H4 (cell line): ENCODE data around the gene DAPK1. TPM values are rescaled to one million over a fixed set of nuclear protein-coding genes. Genes with fewer than 3 reads are reported as not detected.

Source experiments
- DNase-seq: peaks from one replicate; pipeline ENCODE4 v3.0.0-alpha.2; 2015; ENCODE audit warnings: low spot score
- total RNA-seq: library from RNA; depleted of rRNA; stranded (reverse); fragments of >200 nt; shearing (Covaris generic); gene quantifications from 2 replicates; pipeline ENCODE4 v1.2.3, GENCODE V29; 2014

Gene DAPK1
- total RNA-seq, 1 experiment from 2014 or later = 6.6 TPM

DNA sequence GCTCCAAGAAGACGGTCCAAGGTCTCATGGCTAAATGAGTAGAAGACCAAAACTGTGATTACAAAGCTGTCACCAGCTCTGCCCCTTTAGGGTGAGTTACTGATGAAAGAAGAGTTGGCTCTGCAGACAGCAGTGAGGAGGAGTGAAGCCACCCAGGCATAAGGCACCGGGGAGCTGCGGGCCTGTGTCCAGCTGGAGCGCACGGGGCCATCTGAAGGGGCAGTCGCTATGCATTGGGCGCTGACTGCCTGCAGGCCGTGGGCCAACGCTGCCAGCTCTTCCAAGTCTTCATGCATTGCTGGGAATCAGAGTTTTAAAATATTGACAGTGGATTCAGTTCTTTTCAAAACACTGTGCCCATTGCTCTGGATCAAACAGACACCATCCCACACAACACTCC, 70.3 kb downstream of the DAPK1 start:
- DNase-seq = no peak

DNA sequence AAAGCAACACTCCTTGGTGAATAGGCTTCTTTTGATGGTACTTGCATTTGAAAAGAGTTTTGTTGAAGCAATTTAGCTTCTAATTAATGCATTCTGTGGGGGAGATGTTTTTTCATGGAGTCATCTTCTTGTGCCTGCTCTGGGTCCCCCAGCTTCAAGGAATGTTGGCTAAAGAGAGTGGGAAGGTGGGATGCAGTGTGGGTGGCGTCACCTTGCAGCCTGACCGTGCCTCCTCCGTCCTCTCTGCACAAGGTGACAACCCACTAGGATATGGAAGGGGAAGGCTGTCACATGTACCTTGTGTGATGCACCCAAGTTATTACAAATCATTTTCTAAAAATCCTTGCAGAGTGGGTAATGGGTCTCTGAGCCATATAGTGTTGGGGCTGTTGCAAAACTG, 70.7 kb downstream of the DAPK1 start:
- no peak for DNase-seq

DNA sequence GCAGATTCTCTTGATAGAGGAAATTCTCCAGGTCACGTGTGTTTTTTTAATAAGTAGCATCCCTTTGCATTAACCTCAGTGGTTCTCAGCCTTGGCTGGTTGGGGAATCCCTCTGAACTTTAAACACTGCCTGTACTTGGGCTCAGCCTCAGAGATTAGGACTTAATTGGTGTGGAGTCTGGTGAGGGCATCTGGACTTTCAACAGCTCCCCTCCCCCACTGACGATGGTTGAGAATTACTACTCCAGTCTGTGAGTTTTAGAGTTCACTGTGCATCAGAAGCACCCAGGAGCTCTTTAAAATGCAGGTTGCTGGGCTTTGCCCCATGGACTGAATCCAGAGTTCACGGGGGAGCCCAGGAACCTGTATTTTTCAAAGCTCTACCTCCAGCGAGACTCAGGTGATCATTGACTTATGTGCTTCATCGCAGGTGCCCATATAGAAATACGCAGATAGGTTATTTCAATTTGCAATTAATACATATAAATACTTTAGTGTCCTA, 71.4 kb downstream of the DAPK1 start:
- DNase-seq = no peak

DNA sequence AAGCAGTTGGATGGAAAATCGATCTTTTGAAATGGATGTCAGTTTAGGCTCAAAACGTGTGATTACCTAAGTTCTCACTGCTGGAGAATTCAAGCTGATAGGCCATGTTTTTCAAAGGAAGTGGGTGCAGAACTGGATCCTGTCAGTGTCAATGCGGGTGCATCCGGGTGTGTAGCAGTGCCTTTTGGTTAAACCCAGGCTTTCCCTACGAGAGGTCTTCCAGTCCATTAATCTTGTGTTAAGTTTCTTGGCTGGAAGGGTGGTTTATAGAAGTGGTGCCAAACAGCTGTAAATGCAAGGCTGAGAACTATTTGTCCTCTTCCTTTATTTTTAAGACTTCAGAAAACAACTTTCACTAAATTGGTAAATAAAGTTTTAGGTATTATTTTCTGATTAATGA, 71.9 kb downstream of the DAPK1 start:
- no peak for DNase-seq

DNA sequence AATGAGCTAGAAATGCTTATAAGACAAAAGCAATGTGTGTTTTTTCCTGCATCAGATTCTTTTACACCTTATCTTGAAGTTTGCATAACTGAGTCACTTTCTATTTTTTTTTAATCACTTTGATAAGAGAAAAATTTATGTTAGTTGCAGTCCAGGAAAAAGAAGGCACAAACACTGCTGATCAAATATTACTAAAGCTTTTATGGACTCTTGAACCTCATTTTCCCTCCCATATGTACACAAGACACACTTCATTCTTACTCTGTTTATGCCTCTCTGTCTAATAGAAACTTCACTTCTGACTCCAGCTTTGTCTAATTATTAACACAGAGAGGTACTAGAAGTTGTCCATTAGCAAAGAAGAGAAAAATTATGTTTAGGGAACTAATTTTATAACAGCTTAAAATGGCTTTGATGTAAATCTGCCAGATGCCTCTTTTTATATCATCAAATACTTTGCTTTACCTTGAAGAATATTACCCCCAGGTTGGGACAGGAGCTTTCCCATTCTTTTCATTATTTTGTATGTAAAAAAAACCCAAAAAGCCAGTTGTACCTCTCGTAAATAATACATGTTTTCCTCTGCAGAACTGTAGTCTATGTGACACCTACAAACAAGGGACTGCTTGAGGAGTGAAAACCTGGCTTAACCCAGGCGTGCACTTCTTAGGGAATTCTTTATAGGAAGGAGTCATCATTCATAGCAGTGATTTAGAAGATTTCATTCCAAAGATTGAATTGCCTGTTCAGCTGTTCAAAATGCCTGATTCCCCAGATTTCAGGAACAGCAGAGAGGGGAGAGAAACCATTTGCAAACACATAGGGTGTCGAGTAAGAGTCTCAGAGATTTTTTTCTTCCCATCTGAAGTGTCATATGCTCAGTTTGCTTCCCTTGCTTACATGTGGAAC, 72.6 kb downstream of the DAPK1 start:
- no peak for DNase-seq

DNA sequence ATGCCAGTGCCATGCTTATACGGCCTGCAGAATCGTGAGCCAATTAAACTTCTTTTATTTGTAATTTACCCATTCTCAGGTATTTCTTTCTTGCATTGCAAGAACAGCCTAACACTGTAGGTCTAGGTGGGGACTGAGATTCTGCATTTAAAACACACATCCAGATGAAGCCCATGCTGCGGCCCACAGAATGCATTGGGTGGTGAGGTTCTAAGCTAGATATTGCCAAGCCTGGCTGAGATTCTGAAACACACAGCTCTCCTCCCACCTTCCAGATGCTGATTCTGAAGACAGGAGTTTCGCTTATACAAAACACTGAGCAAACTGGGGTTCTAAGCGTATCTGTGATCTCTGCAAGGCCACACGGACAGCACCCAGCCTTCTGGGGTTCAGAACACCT, 75.1 kb downstream of the DAPK1 start:
- no peak for DNase-seq

DNA sequence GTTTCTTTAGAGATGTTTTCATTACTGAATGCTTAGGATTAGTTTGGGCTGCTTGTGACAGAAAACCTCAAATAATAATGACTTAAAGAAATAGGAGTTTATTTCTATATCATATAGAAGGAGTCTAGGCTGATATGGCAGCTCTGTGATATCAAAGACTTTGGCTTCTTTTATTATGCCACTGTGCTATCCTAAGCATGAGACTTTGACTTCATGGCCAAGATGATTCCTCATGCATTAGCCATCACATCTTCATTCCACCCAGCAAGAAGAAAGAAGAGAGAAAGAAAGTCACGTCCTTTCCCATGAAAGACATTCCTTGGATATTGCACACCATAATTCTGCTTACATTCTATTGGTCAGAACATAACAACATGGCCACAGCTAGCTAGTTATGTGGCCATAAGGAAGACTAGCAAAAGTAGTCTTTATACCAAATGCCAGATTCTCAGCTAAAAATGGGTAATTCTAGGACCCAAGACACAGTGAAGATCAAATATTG, 76.2 kb downstream of the DAPK1 start:
- DNase-seq = no peak

DNA sequence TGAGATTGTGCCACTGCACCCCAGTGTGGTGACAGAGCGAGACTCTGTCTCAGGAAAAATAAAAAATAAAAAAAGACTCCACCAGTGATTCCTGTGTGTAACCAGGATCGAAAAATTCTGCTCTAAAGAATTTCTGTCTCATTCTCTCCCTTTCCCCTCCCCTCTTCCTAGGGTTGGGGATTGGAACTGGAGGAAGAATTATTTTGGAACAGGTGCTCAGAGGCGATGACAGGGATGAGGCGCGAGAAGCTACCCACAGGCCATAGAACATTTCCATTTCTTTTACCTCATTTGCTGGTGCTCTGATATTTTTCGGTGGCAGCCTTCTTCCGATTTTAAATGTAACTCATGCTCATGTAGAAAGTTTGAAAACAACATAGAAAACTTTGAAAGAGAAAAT, 80.1 kb downstream of the DAPK1 start:
- no peak for DNase-seq

DNA sequence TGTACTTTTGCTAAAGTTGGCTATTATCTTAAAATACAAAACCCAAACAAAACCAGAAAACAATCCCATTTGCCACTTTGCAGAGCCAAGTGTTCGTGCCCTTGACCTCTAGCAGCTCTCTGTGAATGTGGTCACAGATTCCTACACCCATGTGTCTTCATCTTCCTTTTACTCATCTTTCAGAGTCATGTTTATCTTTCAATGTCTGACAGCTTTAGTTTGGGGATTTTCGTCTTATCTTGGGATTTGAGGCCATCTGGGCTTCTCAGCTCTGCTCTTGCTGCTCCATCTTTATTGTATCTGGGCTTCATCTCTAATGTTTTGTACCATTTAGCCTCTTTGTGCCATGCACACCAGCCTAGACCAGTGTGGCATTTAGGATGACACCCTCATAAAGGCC, 81.0 kb downstream of the DAPK1 start:
- DNase-seq = no peak

DNA sequence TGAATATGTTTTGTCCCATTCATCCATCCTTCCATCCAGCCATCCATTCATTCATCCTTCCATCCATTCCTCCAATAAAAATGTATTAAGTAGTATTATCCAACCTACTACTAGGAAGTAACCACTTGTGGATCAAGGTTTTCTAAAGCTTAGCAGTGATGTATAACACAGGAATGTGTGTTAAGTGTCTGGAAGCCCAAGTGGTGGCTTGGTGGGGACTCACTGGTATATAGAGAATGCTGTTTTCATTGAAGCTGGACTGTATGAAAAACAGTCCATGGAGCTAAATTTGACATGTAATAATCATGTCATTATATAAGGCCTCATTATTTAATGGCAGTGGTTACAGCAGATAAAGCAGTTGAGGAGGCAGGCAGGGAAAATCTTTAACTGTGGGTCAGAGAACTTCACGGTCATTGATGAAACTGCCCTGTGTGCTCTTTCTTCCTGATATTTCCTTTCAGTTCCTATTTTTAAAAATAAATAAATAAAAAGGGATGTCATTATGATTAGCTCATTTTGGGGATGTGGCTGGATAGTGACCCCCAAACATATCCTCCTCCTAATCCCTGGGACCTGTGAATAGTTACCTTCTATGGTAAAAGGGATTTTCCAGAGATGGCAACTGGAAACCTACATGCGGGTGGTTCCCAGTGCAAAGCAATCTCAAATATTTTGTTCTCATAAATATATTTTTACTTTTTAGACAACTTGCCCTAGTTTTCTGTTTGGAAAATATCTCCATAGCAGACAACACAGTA, 82.3 kb downstream of the DAPK1 start:
- DNase-seq = no peak

DNA sequence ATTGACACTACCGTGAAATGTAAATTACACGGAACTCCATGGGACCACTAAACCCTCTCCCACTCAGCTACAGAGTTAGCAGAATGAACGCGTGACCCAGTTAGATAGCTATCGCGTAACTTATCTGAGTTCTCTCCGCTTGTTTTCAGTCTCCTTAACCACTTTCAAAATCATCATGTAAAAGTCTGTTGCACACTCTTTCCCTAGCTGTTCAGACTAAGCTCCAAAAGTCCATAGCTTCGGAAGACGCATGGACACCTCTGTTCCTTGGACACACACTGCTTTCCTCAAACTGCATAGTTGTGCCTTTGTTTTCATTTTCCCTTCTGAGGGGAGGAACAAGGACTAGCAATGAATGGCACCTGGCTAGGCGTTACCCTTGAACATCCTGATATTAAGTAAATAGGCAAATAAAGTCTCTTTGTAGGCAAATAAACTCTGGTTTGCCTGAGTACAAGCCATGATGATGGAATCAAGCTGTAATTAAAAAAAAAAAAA, 83.3 kb downstream of the DAPK1 start:
- DNase-seq = no peak

DNA sequence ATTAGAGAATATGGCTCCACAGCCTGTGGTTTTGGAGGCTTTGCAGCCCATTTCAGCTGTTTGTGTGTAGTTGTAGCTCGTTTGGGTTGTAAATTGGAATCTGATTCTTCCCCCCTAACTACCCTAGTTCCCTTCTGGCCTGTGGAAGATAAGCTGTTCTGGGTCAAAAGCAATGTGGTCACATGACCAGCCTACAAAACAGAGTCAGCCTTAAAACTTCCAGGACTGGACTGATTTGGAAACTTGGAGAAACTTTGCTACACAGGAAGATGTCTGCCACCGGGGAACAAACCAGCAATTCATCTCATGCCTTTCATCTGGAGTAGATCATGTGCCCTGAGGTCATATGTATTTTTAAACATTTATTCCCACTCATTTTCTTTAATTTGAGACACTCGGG, 83.8 kb downstream of the DAPK1 start:
- DNase-seq = no peak

DNA sequence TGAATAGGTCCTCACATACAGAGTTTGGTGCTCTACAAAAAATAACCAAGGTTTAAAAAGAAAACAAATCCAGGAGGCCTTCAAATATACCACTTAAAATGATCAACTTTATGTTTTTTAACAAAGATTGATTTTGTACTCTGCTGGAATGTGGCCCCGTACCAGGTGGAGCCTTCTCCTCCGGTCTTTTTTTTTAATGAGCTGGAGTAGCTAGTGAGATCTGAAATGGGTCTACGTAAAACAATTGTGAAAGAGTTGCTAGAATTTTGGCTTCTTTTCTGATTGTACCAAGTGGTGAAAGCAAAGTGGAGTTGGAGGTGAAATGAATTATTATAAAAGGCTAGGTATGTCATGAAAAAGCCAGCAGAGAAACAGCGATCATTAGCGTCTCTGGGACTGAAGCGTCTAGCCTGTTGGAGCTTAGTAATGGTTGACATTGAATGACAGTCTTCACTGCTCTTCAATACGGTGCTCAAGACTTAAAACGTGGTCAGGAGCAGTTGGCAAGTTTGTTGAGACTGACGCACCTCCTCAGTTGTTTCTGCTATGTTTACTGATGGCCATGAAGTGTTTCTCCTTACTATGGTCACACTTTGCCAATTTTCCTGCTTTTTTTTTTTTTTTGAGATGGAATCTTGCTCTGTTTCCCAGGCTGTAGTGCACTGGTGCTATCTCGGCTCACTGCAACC, 84.4 kb downstream of the DAPK1 start:
- DNase-seq = no peak

DNA sequence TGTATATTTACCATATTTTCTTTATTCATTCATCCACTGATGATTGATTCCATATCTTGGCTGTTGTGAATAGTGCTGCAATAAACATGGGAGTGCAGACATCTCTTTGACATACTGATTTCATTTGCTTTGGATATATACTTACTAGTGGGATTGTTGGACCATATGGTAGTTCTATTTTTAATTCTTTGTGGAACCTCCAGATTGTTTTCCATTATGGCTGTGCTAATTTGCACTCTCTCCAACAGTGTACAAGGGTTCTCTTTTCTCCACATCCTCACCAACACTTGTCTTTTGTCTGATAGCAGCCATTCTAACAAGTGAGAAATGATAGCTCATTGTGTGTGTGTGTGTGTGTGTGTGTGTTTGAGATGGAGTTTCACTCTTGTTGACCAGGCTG, 86.7 kb downstream of the DAPK1 start:
- DNase-seq = no peak

DNA sequence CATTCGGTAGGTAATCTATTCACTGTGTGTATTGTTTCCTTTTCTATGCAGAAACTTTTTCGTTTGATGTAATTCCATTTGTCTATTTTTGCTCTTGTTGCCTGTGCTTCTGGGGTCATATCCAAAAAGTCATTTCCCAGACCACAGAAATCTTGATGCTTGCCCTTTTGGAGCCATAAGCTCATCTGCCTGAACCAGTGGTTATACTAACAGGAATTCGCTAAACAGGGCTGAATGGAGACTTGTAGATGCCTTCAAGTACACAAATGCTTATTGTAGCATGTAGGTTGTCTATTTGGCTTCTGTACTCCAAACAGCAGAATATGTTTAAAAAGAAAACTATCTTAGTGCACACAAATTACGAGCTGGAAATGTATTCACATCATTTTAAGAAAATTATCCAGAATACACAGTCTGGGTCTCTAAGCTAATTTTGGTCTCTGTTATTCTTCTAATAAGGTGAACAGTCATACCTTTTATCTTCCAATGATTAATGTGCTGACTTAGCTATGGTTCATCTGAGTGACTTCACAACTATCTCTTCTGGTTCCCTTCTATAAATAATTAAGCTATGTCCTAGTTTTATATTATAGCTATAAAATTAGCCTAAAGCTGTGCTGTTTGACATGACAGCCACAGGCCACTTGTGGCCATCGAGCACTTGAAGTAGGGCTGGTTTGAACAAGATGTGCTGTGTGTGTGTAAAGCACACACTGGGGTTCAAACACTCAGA, 87.6 kb downstream of the DAPK1 start:
- no peak for DNase-seq

DNA sequence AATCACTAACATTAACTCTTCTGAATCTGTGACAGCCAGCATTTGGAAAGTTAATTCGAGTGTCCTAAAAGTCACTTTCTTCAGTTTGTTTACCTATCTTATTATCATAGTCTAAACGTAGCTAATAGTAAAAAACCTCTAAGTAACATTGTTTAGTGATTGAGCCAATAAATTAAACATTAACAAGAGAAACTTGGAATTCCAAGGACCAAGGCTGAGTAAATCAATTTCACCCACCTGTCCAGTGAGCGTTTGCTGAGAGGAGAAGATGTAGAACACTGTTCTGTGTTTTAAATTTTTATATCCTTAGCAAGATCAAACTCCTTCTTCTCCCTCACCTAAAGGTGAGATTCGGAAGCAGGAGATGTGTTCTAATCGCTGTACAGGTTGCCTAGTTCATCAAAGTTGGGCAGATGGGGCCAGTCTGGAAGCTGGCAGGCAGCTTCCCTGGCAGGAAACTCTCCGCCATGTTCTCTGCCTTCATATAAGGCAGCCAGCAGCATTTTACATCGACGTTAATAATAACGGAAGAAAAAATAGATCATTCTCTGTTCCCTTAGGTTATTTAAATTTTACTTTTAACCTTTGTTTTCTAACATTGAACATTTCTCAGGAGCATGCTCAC, 89.2 kb downstream of the DAPK1 start:
- DNase-seq = no peak

DNA sequence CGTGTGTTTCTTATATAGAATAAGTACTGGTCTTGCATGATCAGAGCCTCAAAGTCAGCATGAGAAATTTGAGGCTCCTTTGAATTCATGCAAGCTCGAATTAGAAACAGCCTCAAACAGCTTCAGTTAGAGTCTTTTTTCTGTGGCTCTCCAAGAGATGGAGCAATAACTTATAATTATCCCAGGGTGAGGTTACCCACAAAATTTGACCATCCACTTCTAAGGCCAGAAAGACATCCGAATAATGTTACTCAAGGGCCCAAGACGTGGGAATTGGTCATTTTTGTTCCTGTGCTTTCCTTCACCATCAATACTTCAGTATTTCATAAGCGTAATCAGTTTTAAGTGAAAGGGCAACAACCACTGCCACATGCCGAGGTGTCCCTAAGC, 89.7 kb downstream of the DAPK1 start:
- DNase-seq = no peak

DNA sequence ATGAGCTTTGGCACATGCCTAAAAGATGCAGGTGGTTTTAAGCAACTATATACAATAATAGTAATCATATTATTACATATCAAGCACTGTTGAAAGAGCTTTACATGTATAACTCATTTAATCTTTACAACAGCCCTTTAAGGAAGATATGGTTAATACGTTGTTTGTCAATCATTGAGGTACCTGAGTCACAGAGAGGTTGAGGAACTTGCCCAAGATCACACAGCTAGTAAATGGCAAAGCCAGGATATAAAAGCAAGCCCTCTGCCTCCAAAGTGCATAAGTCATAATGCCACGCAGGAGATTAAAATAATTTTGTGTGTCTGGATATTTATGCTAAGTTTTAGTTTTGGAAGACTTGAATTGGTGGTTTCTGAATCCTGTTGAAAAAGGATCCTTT, 90.2 kb downstream of the DAPK1 start:
- no peak for DNase-seq

DNA sequence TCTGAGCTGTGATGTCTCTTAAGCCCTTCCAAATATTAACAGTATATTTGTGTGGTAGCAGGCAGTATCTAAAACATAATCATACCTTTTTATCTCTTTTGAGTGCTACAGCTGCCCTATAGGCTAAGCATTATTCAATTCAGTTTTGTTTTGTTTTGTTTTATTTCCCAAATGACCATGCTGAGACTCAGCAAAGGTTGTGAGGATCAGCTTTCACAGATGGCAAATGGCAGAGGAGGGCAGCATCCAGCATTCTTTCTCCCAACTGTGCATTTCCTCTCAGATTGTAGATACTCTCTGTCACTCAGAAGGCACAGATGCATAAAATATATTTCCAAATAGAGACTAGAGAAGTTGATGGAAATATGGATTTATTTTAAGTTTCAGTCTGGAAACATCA, 90.7 kb downstream of the DAPK1 start:
- no peak for DNase-seq

DNA sequence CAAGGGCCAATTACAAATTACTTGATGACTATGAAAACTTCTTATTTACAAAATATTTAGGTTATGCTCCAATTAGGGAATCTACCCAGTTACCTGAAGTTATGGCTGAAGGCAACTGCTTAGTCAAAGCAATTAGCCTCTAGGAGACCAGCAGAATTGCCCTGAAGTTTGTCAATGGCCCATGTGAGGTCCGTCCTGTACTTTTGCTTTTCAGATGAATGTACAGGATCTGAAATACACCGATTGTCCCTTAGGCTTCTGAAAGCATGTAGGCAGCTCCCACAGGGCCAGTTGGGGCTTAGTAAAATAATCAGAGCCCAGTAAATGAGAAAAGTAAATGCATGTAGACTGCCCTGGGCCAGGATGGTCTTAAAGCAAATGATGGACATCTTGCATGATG, 93.3 kb downstream of the DAPK1 start:
- no peak for DNase-seq
